Sigmoid colon (tissue), 4 donors: ENCODE data around the gene AKTIP.

Experiments used
- CTCF ChIP-seq, 4 experiments: fragments of 450-650 bp in 3 of 4; fragments of 200-600 bp in 1 of 4; IDR thresholded peaks; one replicate each; pipeline ENCODE4 v1.5.1; 2016 to 2019; ENCODE audit warnings: antibody characterized with exemption in 4 of 4, mild to moderate bottlenecking in 3 of 4, moderate library complexity in 2 of 4
- POLR2AphosphoS5 ChIP-seq, 4 donors: sonication (generic); formaldehyde crosslinking; IDR thresholded peaks; one replicate each; pipeline ENCODE4 v1.6.1; 2017; ENCODE audit warnings: antibody characterized with exemption in 4 of 4

- TF ChIP-seq CTCF (IDR thresholded peaks at IDR 0.05): no peak
- no peak for TF ChIP-seq POLR2AphosphoS5 (IDR thresholded peaks at IDR 0.05)
Measured at GRCh38 chr16:53456625-53457024, 46.4 kb downstream of the AKTIP start.
